ENCODE results near the gene KRT85.

The KRT85 gene

GRCh38 chr12:52321418-52321817, 45.9 kb downstream of the KRT85 start:
- DNase-seq: no peak

GRCh38 chr12:52320784-52321400, 46.4 kb downstream of the KRT85 start, which contains the start of gene KRT83:
KRT83 (minus strand) TSS chr12:52321398; CDS start chr12:52321335, 63 bp downstream.
- DNase-seq: no peak

GRCh38 chr12:52319097-52319496, 48.2 kb downstream of the KRT85 start:
- no peak for DNase-seq

GRCh38 chr12:52318241-52318990, 48.9 kb downstream of the KRT85 start:
- DNase-seq: no peak

GRCh38 chr12:52317468-52318052, 49.7 kb downstream of the KRT85 start:
- DNase-seq: no peak

GRCh38 chr12:52316701-52317100, 50.6 kb downstream of the KRT85 start:
- no peak for DNase-seq

- no peak for DNase-seq
Measured at GRCh38 chr12:52316290-52316689, 51.0 kb downstream of the KRT85 start.

- peak in 1 of 2 donors; percentile 6 for DNase-seq
Measured at GRCh38 chr12:52315721-52316120, 51.6 kb downstream of the KRT85 start.

GRCh38 chr12:52314511-52314910, 52.8 kb downstream of the KRT85 start:
- no peak for DNase-seq

- no peak for DNase-seq
Measured at GRCh38 chr12:52313926-52314325, 53.4 kb downstream of the KRT85 start.

GRCh38 chr12:52313461-52313860, 53.8 kb downstream of the KRT85 start:
- no peak for DNase-seq

- no peak for DNase-seq
Measured at GRCh38 chr12:52312086-52312485, 55.2 kb downstream of the KRT85 start.

GRCh38 chr12:52311285-52311648, 56.0 kb downstream of the KRT85 start:
- DNase-seq: no peak

- DNase-seq: no peak
Measured at GRCh38 chr12:52310622-52311284, 56.5 kb downstream of the KRT85 start.

All from CD4-positive, alpha-beta T cell treated with Interferon alpha-2 for 1 hour (primary cell).